ENCODE measurements around the gene BEND6. TPM values are rescaled to one million over a fixed set of nuclear protein-coding genes. Genes with fewer than 3 reads are reported as not detected.

The BEND6 gene
- polyA plus RNA-seq, 3 donors = not detected

- Histone ChIP-seq H3K9me3 (replicated peaks in 1 of 2; ENCODE audit: control insufficient read depth in 1 of 2, insufficient read depth in 1 of 2, low read length in 2 of 2) (peaks cover 0 to 2% of the 10 kb centered on the region in 2 donors), H3K36me3 (replicated peaks in 1 of 2; ENCODE audit: control insufficient read depth in 1 of 2, insufficient read depth in 2 of 2, low read length in 2 of 2) (no peaks in the 10 kb centered on the region), H3K27me3 (ENCODE audit: control insufficient read depth in 2 of 2, insufficient read depth in 2 of 2, low read length in 2 of 2) (no peaks in the 10 kb centered on the region), H3K4me3 (replicated peaks in 1 of 3; ENCODE audit: low read depth in 2 of 3, low read length in 3 of 3) (no peak overlapping the region), H3K9ac (ENCODE audit: insufficient read depth, low read length, poor library complexity, severe bottlenecking) (no peak overlapping the region), H3K4me1 (ENCODE audit: control insufficient read depth in 1 of 2, insufficient read depth in 2 of 2, low read length in 2 of 2) (no peaks in the 10 kb centered on the region), H3K4me2 (replicated peaks; ENCODE audit: extremely low read depth, low read length, poor library complexity, severe bottlenecking) (no peak overlapping the region), H3K79me2 (ENCODE audit: insufficient read depth, low read length) (no peaks in the 10 kb centered on the region), H4K20me1 (ENCODE audit: insufficient read depth, low read length) (no peaks in the 10 kb centered on the region), H2AFZ (ENCODE audit: insufficient read depth, low read depth, low read length, poor library complexity, severe bottlenecking) (no peak overlapping the region), H3K27ac (ENCODE audit: low read depth in 1 of 2, low read length in 2 of 2) (no peak overlapping the region)
- intact Hi-C loops (cut with micrococcal nuclease) = no loop called here
- no peaks in the 10 kb centered on the region for H3K4me1 Mint-ChIP-seq
- peaks cover 0 to 6% (median 0%) of the 10 kb centered on the region in 7 donors for H3K9me3 Mint-ChIP-seq
- no peak for DNase-seq
- H3K4me3 Mint-ChIP-seq = no peak overlapping the region
- no CpG with 5 or more reads among the region's 1 CpG for WGBS (ENCODE audit: insufficient coverage)
- no peaks in the 10 kb centered on the region for H3K36me3 Mint-ChIP-seq
- no peak for TF ChIP-seq CTCF (IDR thresholded peaks at IDR 0.05)
- H3K27me3 Mint-ChIP-seq (ENCODE audit: low read depth in 3 of 3) = peaks cover 0 to 4% (median 1%) of the 10 kb centered on the region in 3 donors
- no peak overlapping the region for H3K27ac Mint-ChIP-seq
Observed at GRCh38 chr6:56970849-56971248, 15.9 kb downstream of the BEND6 start.

- Histone ChIP-seq H3K27me3 (ENCODE audit: control insufficient read depth in 2 of 2, insufficient read depth in 2 of 2, low read length in 2 of 2) (no peaks in the 10 kb centered on the region), H3K4me1 (ENCODE audit: control insufficient read depth in 1 of 2, insufficient read depth in 2 of 2, low read length in 2 of 2) (no peaks in the 10 kb centered on the region), H3K79me2 (ENCODE audit: insufficient read depth, low read length) (no peaks in the 10 kb centered on the region), H3K9ac (ENCODE audit: insufficient read depth, low read length, poor library complexity, severe bottlenecking) (no peak overlapping the region), H3K4me2 (replicated peaks; ENCODE audit: extremely low read depth, low read length, poor library complexity, severe bottlenecking) (no peak overlapping the region), H3K9me3 (replicated peaks in 1 of 2; ENCODE audit: control insufficient read depth in 1 of 2, insufficient read depth in 1 of 2, low read length in 2 of 2) (peaks cover 13 to 19% of the 10 kb centered on the region in 2 donors), H3K4me3 (replicated peaks in 1 of 3; ENCODE audit: low read depth in 2 of 3, low read length in 3 of 3) (no peak overlapping the region), H3K36me3 (replicated peaks in 1 of 2; ENCODE audit: control insufficient read depth in 1 of 2, insufficient read depth in 2 of 2, low read length in 2 of 2) (no peaks in the 10 kb centered on the region), H4K20me1 (ENCODE audit: insufficient read depth, low read length) (no peaks in the 10 kb centered on the region), H3K27ac (ENCODE audit: low read depth in 1 of 2, low read length in 2 of 2) (no peak overlapping the region), H2AFZ (ENCODE audit: insufficient read depth, low read depth, low read length, poor library complexity, severe bottlenecking) (no peak overlapping the region)
- H3K4me3 Mint-ChIP-seq = no peak overlapping the region
- H3K27ac Mint-ChIP-seq = no peak overlapping the region
- peaks cover 2 to 26% (median 9%) of the 10 kb centered on the region in 7 donors for H3K9me3 Mint-ChIP-seq
- intact Hi-C loops (cut with micrococcal nuclease) = no loop called here
- TF ChIP-seq CTCF (IDR thresholded peaks at IDR 0.05) = no peak
- no peaks in the 10 kb centered on the region for H3K27me3 Mint-ChIP-seq (ENCODE audit: low read depth in 3 of 3)
- DNase-seq = no peak
- no peaks in the 10 kb centered on the region for H3K4me1 Mint-ChIP-seq
- no peaks in the 10 kb centered on the region for H3K36me3 Mint-ChIP-seq
- WGBS (ENCODE audit: insufficient coverage) = no CpG with 5 or more reads among the region's 1 CpG
Observed at GRCh38 chr6:56977192-56977591, 22.3 kb downstream of the BEND6 start.
